SK-N-SH treated with all-trans-retinoic acid at 6 μM for 48 hours (cell line): ENCODE data around the gene SMR3A.

Experiments used
- ATAC-seq: fragments of 200-7000 bp; cut with Tn5 transposase; 3 replicates; pipeline ENCODE4 v1.9.1; 2020; ENCODE audit warnings: mild to moderate bottlenecking, moderate library complexity
- ARNTL ChIP-seq: fragments of 450-650 bp; formaldehyde crosslinking; IDR thresholded peaks from 2 replicates; pipeline ENCODE4 v1.5.0; 2020; ENCODE audit warnings: low read depth, mild to moderate bottlenecking, moderate library complexity, borderline replicate concordance
- BACH2 ChIP-seq: fragments of 250-450 bp; sonication (Bioruptor Pico); IDR thresholded peaks from 2 replicates; pipeline ENCODE4 v1.9.0; 2021; ENCODE audit warnings: mild to moderate bottlenecking, borderline replicate concordance
- CREB5 ChIP-seq: fragments of 250-450 bp; sonication (Bioruptor Pico); IDR thresholded peaks from 2 replicates; pipeline ENCODE4 v1.5.1; 2020; ENCODE audit warnings: low read depth, mild to moderate bottlenecking, moderate library complexity
- CSDC2 ChIP-seq: fragments of 250-450 bp; sonication (Bioruptor Pico); IDR thresholded peaks from 2 replicates; pipeline ENCODE4 v1.5.0; 2020; ENCODE audit warnings: mild to moderate bottlenecking, moderate library complexity
- CSRNP3 ChIP-seq: fragments of 250-450 bp; sonication (Bioruptor Pico); IDR thresholded peaks from 2 replicates; pipeline ENCODE4 v1.5.1; 2021; ENCODE audit warnings: mild to moderate bottlenecking, moderate library complexity
- ESRRG ChIP-seq: fragments of 250-450 bp; sonication (Bioruptor Pico); IDR thresholded peaks from 2 replicates; pipeline ENCODE4 v1.6.1; 2021; ENCODE audit warnings: mild to moderate bottlenecking
- GLIS3 ChIP-seq: fragments of 250-450 bp; sonication (Bioruptor Pico); IDR thresholded peaks from 2 replicates; pipeline ENCODE4 v1.5.0; 2020; ENCODE audit warnings: mild to moderate bottlenecking, moderate library complexity
- ISL1 ChIP-seq: fragments of 250-450 bp; sonication (Bioruptor Pico); IDR thresholded peaks from 2 replicates; pipeline ENCODE4 v2.1.2; 2022; ENCODE audit warnings: mild to moderate bottlenecking, moderate library complexity
- OSR1 ChIP-seq: fragments of 250-450 bp; sonication (Bioruptor Pico); IDR thresholded peaks from 2 replicates; pipeline ENCODE4 v1.8.0; 2022; ENCODE audit warnings: moderate library complexity, mild to moderate bottlenecking, inconsistent platforms
- PATZ1 ChIP-seq: fragments of 250-450 bp; sonication (Bioruptor Pico); IDR thresholded peaks from 2 replicates; pipeline ENCODE4 v1.8.0; 2020; ENCODE audit warnings: mild to moderate bottlenecking, moderate library complexity, borderline replicate concordance
- POU6F1 ChIP-seq: fragments of 250-450 bp; sonication (Bioruptor Pico); IDR thresholded peaks from 2 replicates; pipeline ENCODE4 v1.8.0; 2021; ENCODE audit warnings: low read depth, mild to moderate bottlenecking, moderate library complexity, borderline replicate concordance
- PPARA ChIP-seq: fragments of 250-450 bp; sonication (Bioruptor Pico); IDR thresholded peaks from 2 replicates; pipeline ENCODE4 v1.5.0; 2020; ENCODE audit warnings: mild to moderate bottlenecking, borderline replicate concordance
- RARB ChIP-seq: fragments of 250-450 bp; sonication (Bioruptor Pico); IDR thresholded peaks from 2 replicates; pipeline ENCODE4 v1.8.0; 2021; ENCODE audit warnings: mild to moderate bottlenecking, moderate library complexity
- SNAI2 ChIP-seq: fragments of 250-450 bp; sonication (Bioruptor Pico); IDR thresholded peaks from 2 replicates; pipeline ENCODE4 v1.5.0; 2020; ENCODE audit warnings: mild to moderate bottlenecking, moderate library complexity
- TCF4 ChIP-seq: fragments of 250-450 bp; sonication (Bioruptor Pico); IDR thresholded peaks from 2 replicates; pipeline ENCODE4 v1.8.0; 2021; ENCODE audit warnings: mild to moderate bottlenecking, moderate library complexity, borderline replicate concordance
- TOX ChIP-seq: fragments of 250-450 bp; sonication (Bioruptor Pico); IDR thresholded peaks from 2 replicates; pipeline ENCODE4 v1.8.0; 2021; ENCODE audit warnings: mild to moderate bottlenecking, moderate library complexity, borderline replicate concordance
- TSHZ2 ChIP-seq: fragments of 250-450 bp; sonication (Bioruptor Pico); IDR thresholded peaks from 2 replicates; pipeline ENCODE4 v1.5.0; 2020; ENCODE audit warnings: mild to moderate bottlenecking, moderate library complexity
- ZC3H10 ChIP-seq: fragments of 250-450 bp; sonication (Bioruptor Pico); IDR thresholded peaks from 2 replicates; pipeline ENCODE4 v1.5.1; 2021; ENCODE audit warnings: mild to moderate bottlenecking, moderate library complexity
- ZFP3 ChIP-seq: fragments of 250-450 bp; sonication (Bioruptor Pico); IDR thresholded peaks from 2 replicates; pipeline ENCODE4 v1.5.0; 2020; ENCODE audit warnings: mild to moderate bottlenecking, moderate library complexity
- ZFP30 ChIP-seq: fragments of 450-650 bp; formaldehyde crosslinking; IDR thresholded peaks from 2 replicates; pipeline ENCODE4 v1.5.0; 2022; ENCODE audit warnings: mild to moderate bottlenecking, moderate library complexity
- ZNF565 ChIP-seq: fragments of 450-650 bp; formaldehyde crosslinking; conservative IDR thresholded peaks from 2 replicates; pipeline ENCODE4 v1.5.0; 2020; ENCODE audit warnings: low read depth, mild to moderate bottlenecking, moderate library complexity
- ZNF70 ChIP-seq: fragments of 450-650 bp; formaldehyde crosslinking; IDR thresholded peaks from 2 replicates; pipeline ENCODE4 v1.5.0; 2020; ENCODE audit warnings: mild to moderate bottlenecking, moderate library complexity
- ZNF8 ChIP-seq: fragments of 450-650 bp; formaldehyde crosslinking; IDR thresholded peaks from 2 replicates; pipeline ENCODE4 v1.5.0; 2020; ENCODE audit warnings: mild to moderate bottlenecking, moderate library complexity

SMR3A gene

GRCh38 chr4:70371987-70372386 is 11.4 kb downstream of the SMR3A start:
- ATAC-seq = no peak
- TF ChIP-seq CREB5 (CRISPR knock-in tag) (no peak), ZNF8 (CRISPR knock-in tag) (no peak), ESRRG (CRISPR knock-in tag) (no peak), ZNF70 (no peak), ZNF565 (CRISPR knock-in tag) (no peak), TCF4 (CRISPR knock-in tag) (no peak), BACH2 (CRISPR knock-in tag) (no peak), RARB (CRISPR knock-in tag) (no peak), ZC3H10 (CRISPR knock-in tag) (no peak), ZFP3 (CRISPR knock-in tag) (no peak), TOX (CRISPR knock-in tag) (no peak)

- ATAC-seq = no peak
- TF ChIP-seq TCF4 (CRISPR knock-in tag) (no peak), POU6F1 (CRISPR knock-in tag) (no peak), CSRNP3 (no peak), SNAI2 (CRISPR knock-in tag) (no peak), ESRRG (CRISPR knock-in tag) (no peak), ZFP3 (CRISPR knock-in tag) (no peak), PATZ1 (no peak), GLIS3 (no peak), TSHZ2 (CRISPR knock-in tag) (no peak), ZNF70 (no peak), ARNTL (CRISPR knock-in tag) (no peak), BACH2 (CRISPR knock-in tag) (no peak), CSDC2 (no peak), PPARA (CRISPR knock-in tag) (no peak), RARB (CRISPR knock-in tag) (no peak), ISL1 (CRISPR knock-in tag) (no peak), ZNF8 (CRISPR knock-in tag) (no peak), TOX (CRISPR knock-in tag) (no peak), ZNF565 (CRISPR knock-in tag) (no peak)
Measured at GRCh38 chr4:70372760-70373159, 12.2 kb downstream of the SMR3A start.

GRCh38 chr4:70380578-70380977 is 20.0 kb downstream of the SMR3A start:
- no peak for TF ChIP-seq ARNTL (CRISPR knock-in tag)
- no peak for TF ChIP-seq CSDC2
- no peak for TF ChIP-seq ESRRG (CRISPR knock-in tag)
- TF ChIP-seq CSRNP3 = no peak
- TF ChIP-seq ZC3H10 (CRISPR knock-in tag) = no peak
- no peak for TF ChIP-seq CREB5 (CRISPR knock-in tag)
- no peak for TF ChIP-seq ZNF70
- no peak for TF ChIP-seq ZNF8 (CRISPR knock-in tag)
- TF ChIP-seq PPARA (CRISPR knock-in tag) = no peak
- no peak for TF ChIP-seq ZFP30 (CRISPR knock-in tag)
- TF ChIP-seq TOX (CRISPR knock-in tag) = no peak
- TF ChIP-seq RARB (CRISPR knock-in tag) = no peak
- TF ChIP-seq OSR1 (CRISPR knock-in tag) = no peak
- no peak for TF ChIP-seq ISL1 (CRISPR knock-in tag)
- ATAC-seq = no peak
